ENCODE measurements around the gene KCNT2.

KCNT2 gene

GRCh38 chr1:196445775-196446174, 162.5 kb downstream of the KCNT2 start:
- DNase-seq (ENCODE audit: low read depth in 3 of 3) = no peak

- DNase-seq (ENCODE audit: low read depth in 3 of 3) = no peak
These were observed 163.6 kb downstream of the KCNT2 start for GRCh38 chr1:196444634-196445033.

GRCh38 chr1:196442366-196442765, 165.9 kb downstream of the KCNT2 start:
- DNase-seq (ENCODE audit: low read depth in 3 of 3) = no peak

GRCh38 chr1:196440711-196441110, 167.5 kb downstream of the KCNT2 start:
- no peak for DNase-seq (ENCODE audit: low read depth in 3 of 3)

- no peak for DNase-seq (ENCODE audit: low read depth in 3 of 3)
These were observed 169.9 kb downstream of the KCNT2 start for GRCh38 chr1:196438329-196438728.

- no peak for DNase-seq (ENCODE audit: low read depth in 3 of 3)
These were observed 170.6 kb downstream of the KCNT2 start for GRCh38 chr1:196437671-196438070.

- DNase-seq (ENCODE audit: low read depth in 3 of 3) = no peak
These were observed 175.2 kb downstream of the KCNT2 start for GRCh38 chr1:196433000-196433399.

GRCh38 chr1:196427976-196428734, 180.1 kb downstream of the KCNT2 start:
- DNase-seq (ENCODE audit: low read depth in 3 of 3) = no peak

- DNase-seq (ENCODE audit: low read depth in 3 of 3) = no peak
These were observed 182.7 kb downstream of the KCNT2 start for GRCh38 chr1:196425513-196425912.

GRCh38 chr1:196423612-196424011, 184.6 kb downstream of the KCNT2 start:
- DNase-seq (ENCODE audit: low read depth in 3 of 3) = no peak

GRCh38 chr1:196418772-196419171, 189.5 kb downstream of the KCNT2 start:
- no peak for DNase-seq (ENCODE audit: low read depth in 3 of 3)

GRCh38 chr1:196415978-196416377, 192.3 kb downstream of the KCNT2 start:
- DNase-seq (ENCODE audit: low read depth in 3 of 3) = no peak

- DNase-seq (ENCODE audit: low read depth in 3 of 3) = no peak
These were observed 195.9 kb downstream of the KCNT2 start for GRCh38 chr1:196412326-196412725.

- DNase-seq (ENCODE audit: low read depth in 3 of 3) = no peak
These were observed 197.5 kb downstream of the KCNT2 start for GRCh38 chr1:196410768-196411167.

- no peak for DNase-seq (ENCODE audit: low read depth in 3 of 3)
These were observed 198.7 kb downstream of the KCNT2 start for GRCh38 chr1:196409586-196409985.

- DNase-seq (ENCODE audit: low read depth in 3 of 3) = no peak
These were observed 200.7 kb downstream of the KCNT2 start for GRCh38 chr1:196407358-196408051.

GRCh38 chr1:196405839-196406238, 202.4 kb downstream of the KCNT2 start:
- DNase-seq (ENCODE audit: low read depth in 3 of 3) = no peak

- no peak for DNase-seq (ENCODE audit: low read depth in 3 of 3)
These were observed 204.2 kb downstream of the KCNT2 start for GRCh38 chr1:196403803-196404690.

GRCh38 chr1:196401891-196402290, 206.3 kb downstream of the KCNT2 start:
- no peak for DNase-seq (ENCODE audit: low read depth in 3 of 3)

GRCh38 chr1:196401452-196401833, 206.8 kb downstream of the KCNT2 start:
- no peak for DNase-seq (ENCODE audit: low read depth in 3 of 3)

- no peak for DNase-seq (ENCODE audit: low read depth in 3 of 3)
These were observed 207.5 kb downstream of the KCNT2 start for GRCh38 chr1:196400478-196401451.

Measured in stimulated activated CD4-positive, alpha-beta T cell treated with anti-CD3 and anti-CD28 coated beads, TNF-alpha, amount 100 ng/mL, for 24 hours (primary cell).